Suprapubic skin (tissue), 4 donors: Measurements from ENCODE around the gene GRIN2D.

Experiments used
- CTCF ChIP-seq, 2 donors: fragments of 200-600 bp in 1 of 2; fragments of 450-650 bp in 1 of 2; sonication (generic) in 1 of 2; IDR thresholded peaks; one replicate each; pipeline ENCODE4 v1.5.1; 2016 to 2019; ENCODE audit warnings: antibody characterized with exemption in 2 of 2, mild to moderate bottlenecking in 1 of 2, moderate library complexity in 1 of 2
- EP300 ChIP-seq: sonication (generic); formaldehyde crosslinking; IDR thresholded peaks from one replicate; pipeline ENCODE4 v1.6.1; 2017; ENCODE audit warnings: antibody characterized with exemption
- POLR2AphosphoS5 ChIP-seq, 3 donors: sonication (generic); formaldehyde crosslinking; IDR thresholded peaks; one replicate each; pipeline ENCODE4 v1.6.1; 2017; ENCODE audit warnings: antibody characterized with exemption in 3 of 3

- TF ChIP-seq POLR2AphosphoS5 (IDR thresholded peaks at IDR 0.05) (no peak), CTCF (IDR thresholded peaks at IDR 0.05) (no peak), EP300 (no peak)
Observed at GRCh38 chr19:48346191-48346590, 47.3 kb upstream of the GRIN2D start.
